ENCODE measurements around the gene LOXL1. TPM values are rescaled to one million over a fixed set of nuclear protein-coding genes. Genes with fewer than 3 reads are reported as not detected.

LOXL1 gene
- total RNA-seq, 2 experiments from 2014 or later, result not detected

- Histone ChIP-seq H4K20me1 (ENCODE audit: insufficient read depth, low read length) (no peaks in the 10 kb centered on the region), H3K79me2 (ENCODE audit: insufficient read depth, low read depth, low read length) (no peaks in the 10 kb centered on the region), H3K4me1 (ENCODE audit: insufficient read depth, low read length, poor library complexity, severe bottlenecking) (no peaks in the 10 kb centered on the region), H3K4me2 (ENCODE audit: low read length) (no peak overlapping the region), H3K4me3 (ENCODE audit: low read depth, low read length, poor library complexity, severe bottlenecking) (no peak overlapping the region), H3K9me3 (ENCODE audit: low read length) (no peaks in the 10 kb centered on the region), H3K27ac (ENCODE audit: low read depth, low read length, poor library complexity, severe bottlenecking) (no peak overlapping the region), H3K9me2 (ENCODE audit: insufficient read depth, low read length) (no peaks in the 10 kb centered on the region), H3K36me3 (ENCODE audit: insufficient read depth, low read length) (no peaks in the 10 kb centered on the region), H2AFZ (ENCODE audit: low read length) (no peak overlapping the region)
- DNase-seq (ENCODE audit: low spot score), result no peak
- no TSS peak for BruUV-seq (replicated peaks)
- no peak for TF ChIP-seq CTCF (conservative IDR thresholded peaks at IDR 0.05; ENCODE audit: low read length)
- no peak for TF ChIP-seq EZH2phosphoT487 (IDR thresholded peaks at IDR 0.05; ENCODE audit: borderline replicate concordance, low read depth, low read length)
- intact Hi-C loops (cut with micrococcal nuclease; ENCODE audit: unreplicated experiment), result no loop called here
- ChIA-PET CTCF (ENCODE audit: unreplicated experiment) (no interaction called here), POLR2A (no interaction called here)
These were observed 777 bp downstream of the LOXL1 start for GRCh38 chr15:73927003-73927475.

- H3K4me3 ChIP-seq (ENCODE audit: low read depth, low read length, poor library complexity, severe bottlenecking), result no peak overlapping the region
- ChIA-PET CTCF (ENCODE audit: unreplicated experiment) (no interaction called here), POLR2A (no interaction called here)
- H3K9me3 ChIP-seq (ENCODE audit: low read length), result no peaks in the 10 kb centered on the region
- H3K79me2 ChIP-seq (ENCODE audit: insufficient read depth, low read depth, low read length), result no peaks in the 10 kb centered on the region
- BruUV-seq (replicated peaks), result no TSS peak
- no peak overlapping the region for H2AFZ ChIP-seq (ENCODE audit: low read length)
- no peaks in the 10 kb centered on the region for H3K4me1 ChIP-seq (ENCODE audit: insufficient read depth, low read length, poor library complexity, severe bottlenecking)
- no peak for DNase-seq (ENCODE audit: low spot score)
- TF ChIP-seq EZH2phosphoT487 (IDR thresholded peaks at IDR 0.05; ENCODE audit: borderline replicate concordance, low read depth, low read length), result no peak
- TF ChIP-seq CTCF (conservative IDR thresholded peaks at IDR 0.05; ENCODE audit: low read length), result peak; percentile 39; the same call in 1 of the 2 replicates
- no peak overlapping the region for H3K4me2 ChIP-seq (ENCODE audit: low read length)
- no peaks in the 10 kb centered on the region for H3K36me3 ChIP-seq (ENCODE audit: insufficient read depth, low read length)
- H3K27ac ChIP-seq (ENCODE audit: low read depth, low read length, poor library complexity, severe bottlenecking), result no peak overlapping the region
- no peaks in the 10 kb centered on the region for H4K20me1 ChIP-seq (ENCODE audit: insufficient read depth, low read length)
- intact Hi-C loops (cut with micrococcal nuclease; ENCODE audit: unreplicated experiment), result no loop called here
- H3K9me2 ChIP-seq (ENCODE audit: insufficient read depth, low read length), result no peaks in the 10 kb centered on the region
These were observed 1.4 kb downstream of the LOXL1 start for GRCh38 chr15:73927476-73928240.

GRCh38 chr15:73928241-73928579 lies 1.9 kb downstream of the LOXL1 start:
- no peak overlapping the region for H3K4me2 ChIP-seq (ENCODE audit: low read length)
- H4K20me1 ChIP-seq (ENCODE audit: insufficient read depth, low read length), result no peaks in the 10 kb centered on the region
- no peaks in the 10 kb centered on the region for H3K9me2 ChIP-seq (ENCODE audit: insufficient read depth, low read length)
- TF ChIP-seq EZH2phosphoT487 (IDR thresholded peaks at IDR 0.05; ENCODE audit: borderline replicate concordance, low read depth, low read length), result no peak
- H3K79me2 ChIP-seq (ENCODE audit: insufficient read depth, low read depth, low read length), result no peaks in the 10 kb centered on the region
- CTCF ChIA-PET (ENCODE audit: unreplicated experiment), result no interaction called here
- POLR2A ChIA-PET, result no interaction called here
- H3K9me3 ChIP-seq (ENCODE audit: low read length), result no peaks in the 10 kb centered on the region
- no peak overlapping the region for H3K4me3 ChIP-seq (ENCODE audit: low read depth, low read length, poor library complexity, severe bottlenecking)
- H3K27ac ChIP-seq (ENCODE audit: low read depth, low read length, poor library complexity, severe bottlenecking), result no peak overlapping the region
- BruUV-seq (replicated peaks), result no TSS peak
- H3K4me1 ChIP-seq (ENCODE audit: insufficient read depth, low read length, poor library complexity, severe bottlenecking), result no peaks in the 10 kb centered on the region
- H2AFZ ChIP-seq (ENCODE audit: low read length), result no peak overlapping the region
- intact Hi-C loops (cut with micrococcal nuclease; ENCODE audit: unreplicated experiment), result no loop called here
- H3K36me3 ChIP-seq (ENCODE audit: insufficient read depth, low read length), result no peaks in the 10 kb centered on the region
- DNase-seq (ENCODE audit: low spot score), result no peak
